GM19351 (cell line): Measurements from ENCODE around the gene XXYLT1.

Experiments used
- ATAC-seq: cut with Tn5 transposase; IDR thresholded peaks from one replicate; pipeline ENCODE4 v1.9.1; 2021; ENCODE audit warnings: mild to moderate bottlenecking, moderate library complexity; ENCODE audit not compliant: unreplicated experiment

The XXYLT1 gene

GRCh38 chr3:195155570-195156241, 115.3 kb downstream of the XXYLT1 start:
- no peak for ATAC-seq

- ATAC-seq: no peak
Observed at GRCh38 chr3:195154793-195155535, 116.0 kb downstream of the XXYLT1 start.

GRCh38 chr3:195154111-195154791, 116.7 kb downstream of the XXYLT1 start:
- ATAC-seq: no peak

- no peak for ATAC-seq
Observed at GRCh38 chr3:195153653-195154052, 117.3 kb downstream of the XXYLT1 start.

- no peak for ATAC-seq
Observed at GRCh38 chr3:195153130-195153529, 117.8 kb downstream of the XXYLT1 start.

- no peak for ATAC-seq
Observed at GRCh38 chr3:195151866-195152541, 119.0 kb downstream of the XXYLT1 start.

GRCh38 chr3:195151402-195151801, 119.6 kb downstream of the XXYLT1 start:
- ATAC-seq: no peak

GRCh38 chr3:195150181-195151118, 120.5 kb downstream of the XXYLT1 start:
- peak; percentile 34 for ATAC-seq

- no peak for ATAC-seq
Observed at GRCh38 chr3:195149292-195150030, 121.5 kb downstream of the XXYLT1 start.

GRCh38 chr3:195148549-195148948, 122.4 kb downstream of the XXYLT1 start:
- ATAC-seq: no peak

GRCh38 chr3:195147649-195148080, 123.3 kb downstream of the XXYLT1 start:
- peak; percentile 82 for ATAC-seq

- ATAC-seq: no peak
Observed at GRCh38 chr3:195146131-195146530, 124.8 kb downstream of the XXYLT1 start.

GRCh38 chr3:195145579-195145978, 125.4 kb downstream of the XXYLT1 start:
- ATAC-seq: no peak

GRCh38 chr3:195143221-195143620, 127.7 kb downstream of the XXYLT1 start:
- no peak for ATAC-seq

- no peak for ATAC-seq
Observed at GRCh38 chr3:195142519-195142918, 128.4 kb downstream of the XXYLT1 start.

- no peak for ATAC-seq
Observed at GRCh38 chr3:195140816-195141793, 129.9 kb downstream of the XXYLT1 start.

- ATAC-seq: no peak
Observed at GRCh38 chr3:195140410-195140809, 130.5 kb downstream of the XXYLT1 start.

GRCh38 chr3:195139876-195140240, 131.1 kb downstream of the XXYLT1 start:
- no peak for ATAC-seq
